WTC11 (cell line): Measurements from ENCODE around the gene TMEM156.

Source experiments
- ATF6 ChIP-seq: sonication (generic); formaldehyde crosslinking; IDR thresholded peaks from 2 replicates; pipeline ENCODE4 v1.8.1; 2023; ENCODE audit warnings: mild to moderate bottlenecking, missing genetic modification reagents
- ERG ChIP-seq: fragments of 250-450 bp; sonication (Bioruptor Pico); IDR thresholded peaks from 2 replicates; pipeline ENCODE4 v1.8.0; 2021; ENCODE audit warnings: mild to moderate bottlenecking
- FOXK1 ChIP-seq: sonication (generic); formaldehyde crosslinking; IDR thresholded peaks from 2 replicates; pipeline ENCODE4 v1.8.0; 2022; ENCODE audit warnings: mild to moderate bottlenecking, moderate library complexity, missing genetic modification reagents
- MLX ChIP-seq: sonication (generic); formaldehyde crosslinking; IDR thresholded peaks from 2 replicates; pipeline ENCODE4 v1.8.1; 2023; ENCODE audit warnings: mild to moderate bottlenecking, missing genetic modification reagents, moderate library complexity
- MXD4 ChIP-seq: fragments of 250-450 bp; sonication (Bioruptor Pico); IDR thresholded peaks from 2 replicates; pipeline ENCODE4 v1.8.0; 2021; ENCODE audit warnings: mild to moderate bottlenecking, moderate library complexity, borderline replicate concordance
- SOX15 ChIP-seq: fragments of 250-450 bp; sonication (Bioruptor Pico); IDR thresholded peaks from 2 replicates; pipeline ENCODE4 v1.9.0; 2021; ENCODE audit warnings: mild to moderate bottlenecking
- SP1 ChIP-seq: sonication (generic); formaldehyde crosslinking; conservative IDR thresholded peaks from 2 replicates; pipeline ENCODE4 v1.8.1; 2022; ENCODE audit warnings: missing genetic modification reagents
- ZNF121 ChIP-seq: sonication (generic); formaldehyde crosslinking; IDR thresholded peaks from 2 replicates; pipeline ENCODE4 v1.8.0; 2023; ENCODE audit warnings: missing genetic modification reagents
- TF ChIP-seq, protein P1 (sequence below): fragments of 200-600 bp; IDR thresholded peaks from 2 replicates; pipeline ENCODE4 v1.8.0; 2022; ENCODE audit warnings: antibody characterized with exemption

GRCh38 chr4:39025552-39026085 is 6.6 kb downstream of the TMEM156 start:
- TF ChIP-seq MXD4 (CRISPR knock-in tag), result no peak
- no peak for TF ChIP-seq ATF6
- TF ChIP-seq, protein P1, sequence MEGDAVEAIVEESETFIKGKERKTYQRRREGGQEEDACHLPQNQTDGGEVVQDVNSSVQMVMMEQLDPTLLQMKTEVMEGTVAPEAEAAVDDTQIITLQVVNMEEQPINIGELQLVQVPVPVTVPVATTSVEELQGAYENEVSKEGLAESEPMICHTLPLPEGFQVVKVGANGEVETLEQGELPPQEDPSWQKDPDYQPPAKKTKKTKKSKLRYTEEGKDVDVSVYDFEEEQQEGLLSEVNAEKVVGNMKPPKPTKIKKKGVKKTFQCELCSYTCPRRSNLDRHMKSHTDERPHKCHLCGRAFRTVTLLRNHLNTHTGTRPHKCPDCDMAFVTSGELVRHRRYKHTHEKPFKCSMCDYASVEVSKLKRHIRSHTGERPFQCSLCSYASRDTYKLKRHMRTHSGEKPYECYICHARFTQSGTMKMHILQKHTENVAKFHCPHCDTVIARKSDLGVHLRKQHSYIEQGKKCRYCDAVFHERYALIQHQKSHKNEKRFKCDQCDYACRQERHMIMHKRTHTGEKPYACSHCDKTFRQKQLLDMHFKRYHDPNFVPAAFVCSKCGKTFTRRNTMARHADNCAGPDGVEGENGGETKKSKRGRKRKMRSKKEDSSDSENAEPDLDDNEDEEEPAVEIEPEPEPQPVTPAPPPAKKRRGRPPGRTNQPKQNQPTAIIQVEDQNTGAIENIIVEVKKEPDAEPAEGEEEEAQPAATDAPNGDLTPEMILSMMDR, result no peak
- no peak for TF ChIP-seq ERG (CRISPR knock-in tag)
- TF ChIP-seq ZNF121 (CRISPR knock-in tag), result no peak
- TF ChIP-seq SOX15 (CRISPR knock-in tag), result no peak
- no peak for TF ChIP-seq FOXK1 (CRISPR knock-in tag)
- TF ChIP-seq SP1 (CRISPR knock-in tag), result no peak
- TF ChIP-seq MLX (CRISPR knock-in tag), result no peak
